Measurements from ENCODE around the gene EXTL1. TPM values are rescaled to one million over a fixed set of nuclear protein-coding genes. Genes with fewer than 3 reads are reported as not detected.
"Not testable (repeated sequence)": the region's sequence is repeated elsewhere in the genome, so short reads cannot be mapped to it uniquely, and the experiment has no call there.

Gene EXTL1
- total RNA-seq, 1 donor from 2014 or later = 2.6 TPM

DNA sequence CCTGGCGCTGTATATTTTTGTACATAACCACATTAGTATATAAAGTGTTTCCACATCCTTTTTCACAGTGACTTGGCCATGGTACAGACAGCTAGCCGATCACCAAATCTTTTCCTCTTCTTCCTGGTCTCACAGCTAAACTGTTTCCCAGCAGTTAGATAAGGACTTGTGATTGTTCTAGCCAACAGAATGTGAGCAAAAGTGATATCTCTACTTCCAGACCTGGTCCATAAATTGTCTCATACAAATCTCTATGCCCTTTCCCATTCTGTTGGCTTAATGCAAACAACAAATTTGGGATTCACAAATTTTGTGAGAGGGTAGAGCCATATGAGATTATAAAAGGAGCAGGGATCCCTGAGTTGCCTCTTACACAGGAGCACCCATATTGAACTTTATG is 43.2 kb upstream of the EXTL1 start:
- Mint-ChIP-seq H3K27ac (ENCODE audit: unreplicated experiment) (no peak overlapping the region), H3K4me3 (ENCODE audit: unreplicated experiment) (no peak overlapping the region), H3K4me1 (ENCODE audit: low read depth, unreplicated experiment) (no peaks in the 10 kb centered on the region), H3K27me3 (ENCODE audit: unreplicated experiment) (no peaks in the 10 kb centered on the region), H3K9me3 (ENCODE audit: unreplicated experiment) (peaks cover 2% of the 10 kb centered on the region), H3K36me3 (ENCODE audit: unreplicated experiment) (no peaks in the 10 kb centered on the region)
- TF ChIP-seq, protein P1, sequence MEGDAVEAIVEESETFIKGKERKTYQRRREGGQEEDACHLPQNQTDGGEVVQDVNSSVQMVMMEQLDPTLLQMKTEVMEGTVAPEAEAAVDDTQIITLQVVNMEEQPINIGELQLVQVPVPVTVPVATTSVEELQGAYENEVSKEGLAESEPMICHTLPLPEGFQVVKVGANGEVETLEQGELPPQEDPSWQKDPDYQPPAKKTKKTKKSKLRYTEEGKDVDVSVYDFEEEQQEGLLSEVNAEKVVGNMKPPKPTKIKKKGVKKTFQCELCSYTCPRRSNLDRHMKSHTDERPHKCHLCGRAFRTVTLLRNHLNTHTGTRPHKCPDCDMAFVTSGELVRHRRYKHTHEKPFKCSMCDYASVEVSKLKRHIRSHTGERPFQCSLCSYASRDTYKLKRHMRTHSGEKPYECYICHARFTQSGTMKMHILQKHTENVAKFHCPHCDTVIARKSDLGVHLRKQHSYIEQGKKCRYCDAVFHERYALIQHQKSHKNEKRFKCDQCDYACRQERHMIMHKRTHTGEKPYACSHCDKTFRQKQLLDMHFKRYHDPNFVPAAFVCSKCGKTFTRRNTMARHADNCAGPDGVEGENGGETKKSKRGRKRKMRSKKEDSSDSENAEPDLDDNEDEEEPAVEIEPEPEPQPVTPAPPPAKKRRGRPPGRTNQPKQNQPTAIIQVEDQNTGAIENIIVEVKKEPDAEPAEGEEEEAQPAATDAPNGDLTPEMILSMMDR (IDR thresholded peaks at IDR 0.05; ENCODE audit: partially characterized antibody, unreplicated experiment) = no peak
- DNase-seq = no peak

DNA sequence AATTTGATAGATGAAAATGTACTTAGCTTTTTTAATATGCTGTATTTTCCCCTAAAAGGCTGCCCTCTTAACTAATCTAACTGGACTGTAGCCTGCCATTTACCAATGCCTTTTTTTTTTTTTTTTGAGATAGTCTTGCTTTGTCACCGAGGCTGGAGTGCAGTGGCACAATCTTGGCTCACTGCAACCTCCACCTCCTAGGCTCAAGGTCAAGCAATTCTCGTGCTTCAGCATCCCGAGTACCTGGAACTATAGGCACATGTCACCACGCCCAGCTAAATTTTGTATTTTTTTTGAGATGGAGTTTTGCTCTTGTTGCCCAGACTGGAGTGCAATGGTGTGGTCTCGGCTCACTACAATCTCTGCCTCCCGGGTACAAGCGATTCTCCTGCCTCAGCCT is 42.4 kb upstream of the EXTL1 start:
- Mint-ChIP-seq H3K27me3 (ENCODE audit: unreplicated experiment) (no peaks in the 10 kb centered on the region), H3K4me1 (ENCODE audit: low read depth, unreplicated experiment) (no peaks in the 10 kb centered on the region), H3K27ac (ENCODE audit: unreplicated experiment) (no peak overlapping the region), H3K4me3 (ENCODE audit: unreplicated experiment) (no peak overlapping the region), H3K36me3 (ENCODE audit: unreplicated experiment) (no peaks in the 10 kb centered on the region), H3K9me3 (ENCODE audit: unreplicated experiment) (no peaks in the 10 kb centered on the region)
- no peak for DNase-seq
- TF ChIP-seq, protein P1 (IDR thresholded peaks at IDR 0.05; ENCODE audit: partially characterized antibody, unreplicated experiment) = no peak

DNA sequence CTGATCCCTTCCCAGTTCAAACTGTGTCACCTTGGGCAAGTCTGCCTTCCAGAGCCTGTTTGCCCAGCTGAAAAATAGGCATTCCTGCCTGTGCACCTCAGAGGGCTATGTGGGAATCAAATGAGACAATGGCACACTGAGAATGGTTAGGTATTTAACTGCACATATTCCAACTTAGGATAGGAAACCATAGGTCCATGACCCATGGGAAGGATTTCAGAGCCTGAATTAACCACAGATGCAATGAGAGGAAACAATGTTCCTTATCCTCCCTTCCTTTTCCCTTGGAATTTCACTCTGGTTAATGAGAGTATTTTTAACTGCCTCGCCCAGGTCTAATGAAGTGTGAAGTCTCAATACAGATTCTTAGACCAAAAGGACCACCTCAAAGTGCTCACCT is 36.4 kb upstream of the EXTL1 start:
- peaks cover 5% of the 10 kb centered on the region for H3K27me3 Mint-ChIP-seq (ENCODE audit: unreplicated experiment)
- H3K9me3 Mint-ChIP-seq (ENCODE audit: unreplicated experiment) = peaks cover 2% of the 10 kb centered on the region
- H3K4me3 Mint-ChIP-seq (ENCODE audit: unreplicated experiment) = no peak overlapping the region
- no peaks in the 10 kb centered on the region for H3K36me3 Mint-ChIP-seq (ENCODE audit: unreplicated experiment)
- H3K27ac Mint-ChIP-seq (ENCODE audit: unreplicated experiment) = no peak overlapping the region
- TF ChIP-seq, protein P1 (IDR thresholded peaks at IDR 0.05; ENCODE audit: partially characterized antibody, unreplicated experiment) = no peak
- peaks cover 23% of the 10 kb centered on the region for H3K4me1 Mint-ChIP-seq (ENCODE audit: low read depth, unreplicated experiment)
- DNase-seq = no peak

DNA sequence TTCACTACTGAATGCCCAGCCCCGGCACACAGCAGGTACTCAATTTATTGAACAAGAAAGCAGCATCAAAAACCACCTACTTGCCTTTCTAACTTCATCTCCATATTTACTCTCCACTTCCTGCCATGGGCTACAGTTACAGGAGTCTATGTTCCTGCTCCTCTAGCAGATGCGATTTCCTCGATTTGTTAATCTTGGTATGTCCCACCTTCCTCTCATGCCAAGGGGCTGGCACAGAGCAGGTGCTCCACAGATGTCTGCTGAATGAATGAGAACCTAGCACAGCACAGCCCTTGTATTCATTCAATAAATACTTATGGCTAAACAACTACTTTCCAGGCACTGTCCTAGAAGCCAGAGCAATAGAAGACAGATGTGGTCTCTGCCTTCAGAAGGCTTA is 35.9 kb upstream of the EXTL1 start:
- TF ChIP-seq, protein P1 (IDR thresholded peaks at IDR 0.05; ENCODE audit: partially characterized antibody, unreplicated experiment) = no peak
- H3K9me3 Mint-ChIP-seq (ENCODE audit: unreplicated experiment) = peaks cover 2% of the 10 kb centered on the region
- peaks cover 5% of the 10 kb centered on the region for H3K27me3 Mint-ChIP-seq (ENCODE audit: unreplicated experiment)
- DNase-seq = no peak
- H3K4me1 Mint-ChIP-seq (ENCODE audit: low read depth, unreplicated experiment) = peaks cover 27% of the 10 kb centered on the region
- H3K27ac Mint-ChIP-seq (ENCODE audit: unreplicated experiment) = no peak overlapping the region
- H3K36me3 Mint-ChIP-seq (ENCODE audit: unreplicated experiment) = no peaks in the 10 kb centered on the region
- H3K4me3 Mint-ChIP-seq (ENCODE audit: unreplicated experiment) = no peak overlapping the region

DNA sequence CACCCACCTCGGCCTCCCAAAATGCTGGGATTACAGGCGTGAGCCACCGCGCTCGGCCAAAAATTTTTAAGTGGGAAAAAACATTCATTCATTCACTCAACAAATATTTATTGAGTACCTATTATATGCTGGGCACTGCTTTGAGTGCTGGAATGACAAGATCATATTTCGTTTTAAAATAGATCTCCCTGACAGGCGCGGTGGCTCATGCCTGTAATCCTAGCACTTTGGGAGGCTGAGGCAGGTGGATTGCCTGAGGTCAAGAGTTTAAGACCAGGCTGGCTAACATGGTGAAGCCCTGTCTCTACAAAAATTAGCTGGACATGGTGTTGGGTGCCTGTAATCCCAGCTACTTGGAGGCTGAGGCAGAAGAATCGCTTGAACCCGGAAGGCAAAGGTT is 34.8 kb upstream of the EXTL1 start:
- not testable (repeated sequence) for H3K36me3 Mint-ChIP-seq (ENCODE audit: unreplicated experiment); H3K27me3 Mint-ChIP-seq (ENCODE audit: unreplicated experiment); H3K4me3 Mint-ChIP-seq (ENCODE audit: unreplicated experiment); H3K9me3 Mint-ChIP-seq (ENCODE audit: unreplicated experiment); H3K27ac Mint-ChIP-seq (ENCODE audit: unreplicated experiment); DNase-seq
- peaks cover 31% of the 10 kb centered on the region for H3K4me1 Mint-ChIP-seq (ENCODE audit: low read depth, unreplicated experiment)

DNA sequence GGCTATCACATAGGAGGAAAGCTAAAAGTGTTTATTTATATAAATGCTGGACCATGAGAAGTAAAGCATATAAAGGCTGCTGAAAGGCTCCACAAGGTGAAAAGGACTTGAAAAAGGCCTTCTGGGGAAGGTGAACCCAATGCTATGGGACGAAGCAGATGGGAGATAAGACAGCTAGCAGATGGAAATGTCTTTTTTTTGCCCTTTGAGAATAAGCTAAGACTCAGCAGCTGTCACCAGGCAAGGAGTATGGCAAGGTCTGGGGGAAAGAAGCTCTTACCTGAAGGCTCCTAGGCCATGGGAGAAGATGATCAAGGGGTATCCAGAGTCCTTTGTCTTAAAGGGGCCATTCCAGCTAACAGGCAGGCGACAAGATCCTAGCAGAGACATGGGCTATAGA is 33.6 kb upstream of the EXTL1 start:
- no peaks in the 10 kb centered on the region for H3K36me3 Mint-ChIP-seq (ENCODE audit: unreplicated experiment)
- peak overlapping the region; percentile 32 for H3K4me3 Mint-ChIP-seq (ENCODE audit: unreplicated experiment)
- H3K27me3 Mint-ChIP-seq (ENCODE audit: unreplicated experiment) = peaks cover 5% of the 10 kb centered on the region
- H3K9me3 Mint-ChIP-seq (ENCODE audit: unreplicated experiment) = peaks cover 2% of the 10 kb centered on the region
- TF ChIP-seq, protein P1 (IDR thresholded peaks at IDR 0.05; ENCODE audit: partially characterized antibody, unreplicated experiment) = no peak
- peaks cover 34% of the 10 kb centered on the region for H3K4me1 Mint-ChIP-seq (ENCODE audit: low read depth, unreplicated experiment)
- DNase-seq = no peak
- peak overlapping the region; percentile 89 for H3K27ac Mint-ChIP-seq (ENCODE audit: unreplicated experiment)

Measured in glutamatergic neuron (in vitro differentiated cells).